ENCODE data around the gene ENTPD2.

ENTPD2 gene

GRCh38 chr9:137053944-137054931, at the start of gene ENTPD2:
Gene ENTPD2, minus strand, starts transcription at chr9:137054061. Its CDS starts 64 bp downstream, at chr9:137053997.
- peak; percentile 82 for DNase-seq (ENCODE audit: low spot score)

DNA sequence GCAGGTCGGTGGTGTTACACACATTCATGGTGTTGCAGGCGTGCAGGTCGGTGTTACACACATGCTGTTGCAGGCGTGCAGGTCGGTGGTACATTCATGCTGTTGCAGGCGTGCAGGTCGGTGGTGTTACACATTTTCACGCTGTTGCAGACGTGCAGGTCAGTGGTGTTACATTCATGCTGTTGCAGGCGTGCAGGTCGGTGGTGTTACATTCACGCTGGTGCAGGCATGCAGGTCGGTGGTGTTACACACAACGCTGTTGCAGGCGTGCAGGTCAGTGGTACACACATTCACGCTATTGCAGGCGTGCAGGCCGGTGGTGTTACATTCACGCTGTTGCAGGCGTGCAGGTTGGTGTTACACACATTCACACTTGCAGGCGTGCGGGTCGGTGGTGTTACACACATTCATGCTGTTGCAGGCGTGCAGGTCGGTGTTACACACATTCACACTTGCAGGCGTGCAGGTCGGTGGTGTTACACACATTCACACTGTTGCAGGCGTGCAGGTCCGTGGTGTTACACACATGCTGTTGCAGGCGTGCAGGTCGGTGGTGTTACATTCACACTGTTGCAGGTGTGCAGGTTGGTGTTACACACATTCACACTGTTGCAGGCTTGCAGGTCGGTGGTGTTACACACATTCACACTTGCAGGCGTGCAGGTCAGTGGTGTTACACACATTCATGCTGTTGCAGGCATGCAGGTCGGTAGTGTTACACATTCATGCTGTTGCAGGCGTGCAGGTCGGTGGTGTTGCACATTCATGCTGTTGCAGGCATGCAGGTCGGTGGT, 49.5 kb upstream of the ENTPD2 start:
- DNase-seq (ENCODE audit: low spot score) = no peak

DNA sequence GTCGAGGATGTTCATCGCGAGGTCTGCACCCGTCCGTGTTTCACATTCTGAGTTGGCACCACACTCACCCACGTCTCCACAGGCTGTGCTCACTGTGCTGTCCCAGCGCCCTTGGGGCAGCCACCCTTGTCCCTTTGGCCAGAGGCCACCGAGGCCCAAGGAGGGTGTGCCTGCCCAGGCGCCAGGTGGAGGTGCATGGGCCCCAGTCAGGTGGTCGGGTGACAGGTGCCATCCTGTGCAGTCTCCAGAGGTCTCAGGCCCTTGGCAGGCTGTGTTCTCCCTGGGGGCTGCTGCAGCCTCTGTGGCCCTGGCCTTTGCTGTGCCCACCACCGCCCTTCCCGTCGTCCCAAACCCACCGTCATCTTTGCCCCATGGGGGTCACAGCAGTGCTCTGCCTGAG, 45.4 kb upstream of the ENTPD2 start:
- no peak for DNase-seq (ENCODE audit: low spot score)

GRCh38 chr9:137097761-137098462, 44.1 kb upstream of the ENTPD2 start:
- no peak for DNase-seq (ENCODE audit: low spot score)

GRCh38 chr9:137096785-137097546, 43.1 kb upstream of the ENTPD2 start:
- DNase-seq (ENCODE audit: low spot score) = no peak

DNA sequence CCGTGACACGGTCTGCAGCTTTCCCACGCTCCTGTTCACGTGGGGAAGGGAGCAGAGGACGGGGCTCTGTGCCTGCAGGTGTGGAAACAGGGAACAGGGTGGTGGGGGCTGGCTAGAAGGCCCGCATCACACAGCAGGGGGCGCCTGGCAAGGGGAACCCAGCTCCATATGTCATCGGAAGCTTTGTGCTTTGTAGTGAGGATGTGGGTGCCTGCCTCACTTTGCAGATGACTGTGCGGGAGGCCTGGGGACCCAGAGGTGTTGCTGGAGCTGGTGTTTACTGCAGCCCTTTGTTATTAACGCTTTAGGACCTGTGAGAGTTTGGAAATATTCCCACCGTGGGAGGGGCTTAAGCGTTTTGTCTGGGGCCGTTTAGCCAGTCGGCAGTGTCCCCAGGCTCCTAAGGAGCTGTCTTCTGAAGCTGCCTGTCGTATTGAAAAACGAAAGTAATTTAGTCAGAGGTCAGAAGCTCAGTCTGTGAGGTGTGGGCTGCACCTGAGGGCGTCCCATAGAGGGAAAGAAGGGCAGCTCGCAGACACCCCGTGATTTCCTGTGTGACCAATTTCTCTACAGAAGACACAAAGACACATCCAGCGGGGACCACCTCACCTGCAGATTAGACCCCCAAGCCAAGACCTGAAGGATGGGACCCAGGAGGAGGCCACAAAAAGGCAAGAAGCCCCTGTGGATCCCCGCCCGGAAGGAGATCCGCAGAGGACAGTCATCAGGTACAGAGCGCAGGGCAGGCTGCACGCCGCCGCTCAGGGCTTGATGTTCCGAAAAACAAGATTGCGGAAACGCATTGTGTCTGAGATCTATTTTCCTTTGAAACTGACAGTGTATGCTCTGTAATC, 42.0 kb upstream of the ENTPD2 start:
- no peak for DNase-seq (ENCODE audit: low spot score)

DNA sequence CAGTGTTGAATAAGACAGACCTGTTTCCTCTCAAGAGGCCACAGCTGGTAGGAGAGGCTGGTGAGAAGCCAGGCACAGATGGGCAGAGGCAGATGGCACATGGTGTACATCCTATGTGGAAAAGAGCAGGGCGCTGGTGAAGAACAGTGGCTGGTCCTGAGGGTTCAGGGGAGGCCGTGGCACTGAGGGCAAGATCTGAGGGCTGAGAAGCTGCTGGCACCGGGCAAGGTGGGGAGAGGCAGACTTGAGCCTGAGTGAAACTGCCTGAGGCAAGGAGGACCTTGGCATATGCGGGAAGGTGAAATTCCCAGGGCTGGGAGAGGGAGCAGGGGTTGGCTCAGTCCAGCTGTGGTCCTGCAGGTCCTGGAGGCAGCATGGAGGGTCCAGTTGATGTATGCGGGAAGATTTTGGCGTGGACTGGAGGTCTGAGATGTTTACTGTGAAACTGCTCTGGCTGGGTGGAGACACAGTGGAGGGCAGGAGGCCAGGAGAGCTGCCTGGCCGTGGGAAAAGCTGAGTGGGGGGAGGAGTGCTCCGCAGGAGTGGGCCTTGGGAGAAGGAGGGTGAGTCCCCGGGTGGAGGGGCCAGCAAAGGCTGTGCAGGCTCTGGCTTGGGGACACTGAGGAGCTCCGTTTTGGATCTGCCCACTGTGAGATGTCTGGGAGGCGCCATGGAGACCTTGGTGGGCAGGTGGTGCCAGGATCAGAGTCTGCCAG, 35.5 kb upstream of the ENTPD2 start:
- no peak for DNase-seq (ENCODE audit: low spot score)

- no peak for DNase-seq (ENCODE audit: low spot score)
Observed at GRCh38 chr9:137088121-137088520, 34.3 kb upstream of the ENTPD2 start.

DNA sequence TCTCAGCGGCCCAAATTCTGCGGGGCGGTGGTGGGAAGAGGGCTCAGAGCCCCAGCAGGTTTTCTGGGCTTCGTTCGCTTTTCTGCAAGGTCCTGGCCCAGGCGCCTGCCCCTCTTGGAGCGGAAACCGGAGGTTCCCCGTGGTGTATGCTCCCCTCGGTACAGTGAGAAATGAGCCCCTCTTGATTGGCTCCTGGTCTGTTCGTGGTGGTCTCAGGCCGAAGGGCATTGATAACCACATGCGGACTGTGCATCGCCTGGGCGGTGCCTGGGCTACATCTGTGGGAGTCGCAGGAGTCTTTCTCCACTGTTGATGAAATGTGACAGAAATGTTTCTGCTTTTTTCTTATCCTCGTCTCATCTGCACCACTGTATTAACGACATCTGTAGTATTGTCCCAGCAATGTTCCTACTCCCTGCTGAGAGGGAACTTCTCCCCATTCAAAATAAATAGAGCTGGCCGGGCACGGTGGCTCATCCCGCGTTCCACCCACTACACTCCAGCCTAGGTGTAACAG, 33.6 kb upstream of the ENTPD2 start:
- DNase-seq (ENCODE audit: low spot score) = no peak

DNA sequence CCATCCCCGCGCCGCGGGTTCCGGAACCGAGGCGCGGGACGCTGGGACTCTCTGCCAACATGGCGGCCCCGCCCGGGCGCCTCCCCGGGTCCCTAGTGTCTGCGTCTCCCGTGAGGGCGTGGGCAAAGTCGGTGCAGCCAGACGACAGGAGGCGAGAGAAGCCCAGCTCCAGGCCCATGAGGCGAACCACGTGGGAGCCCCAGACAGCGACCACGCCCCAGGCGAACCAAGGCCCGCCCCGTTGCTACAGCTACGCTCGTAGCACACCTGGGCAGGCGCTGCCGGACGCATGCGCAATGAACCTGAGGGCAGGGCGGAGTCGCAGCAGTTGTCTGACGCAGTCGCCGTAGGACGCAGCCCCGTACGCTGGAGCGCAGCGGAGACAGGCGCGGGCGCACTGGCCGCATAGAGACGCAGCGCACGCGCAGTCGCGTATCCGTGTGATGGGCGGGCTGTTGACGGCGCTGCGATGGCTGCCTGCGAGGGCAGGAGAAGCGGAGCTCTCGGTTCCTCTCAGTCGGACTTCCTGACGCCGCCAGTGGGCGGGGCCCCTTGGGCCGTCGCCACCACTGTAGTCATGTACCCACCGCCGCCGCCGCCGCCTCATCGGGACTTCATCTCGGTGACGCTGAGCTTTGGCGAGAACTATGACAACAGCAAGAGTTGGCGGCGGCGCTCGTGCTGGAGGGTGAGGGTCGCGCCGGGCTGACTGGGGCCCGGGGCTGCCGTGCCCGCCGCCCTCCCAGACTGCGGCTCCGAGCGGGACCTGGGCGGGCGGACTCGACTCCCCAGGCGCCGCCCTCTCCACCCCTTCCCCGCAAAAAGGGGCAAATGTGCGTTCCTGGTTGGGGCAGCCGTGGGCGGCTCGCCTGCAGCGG, 32.9 kb upstream of the ENTPD2 start, which contains the start of gene MAN1B1:
Gene MAN1B1, plus strand, starts transcription at position 455 of the 878 bp plus-strand sequence. Its CDS starts 15 bp downstream, at position 470.
- peak; percentile 99 for DNase-seq (ENCODE audit: low spot score)

GRCh38 chr9:137085920-137086530, 32.2 kb upstream of the ENTPD2 start:
- no peak for DNase-seq (ENCODE audit: low spot score)

- DNase-seq (ENCODE audit: low spot score) = no peak
Observed at GRCh38 chr9:137084526-137084925, 30.7 kb upstream of the ENTPD2 start.

GRCh38 chr9:137083394-137084004, 29.6 kb upstream of the ENTPD2 start:
- DNase-seq (ENCODE audit: low spot score) = peak; percentile 85

DNA sequence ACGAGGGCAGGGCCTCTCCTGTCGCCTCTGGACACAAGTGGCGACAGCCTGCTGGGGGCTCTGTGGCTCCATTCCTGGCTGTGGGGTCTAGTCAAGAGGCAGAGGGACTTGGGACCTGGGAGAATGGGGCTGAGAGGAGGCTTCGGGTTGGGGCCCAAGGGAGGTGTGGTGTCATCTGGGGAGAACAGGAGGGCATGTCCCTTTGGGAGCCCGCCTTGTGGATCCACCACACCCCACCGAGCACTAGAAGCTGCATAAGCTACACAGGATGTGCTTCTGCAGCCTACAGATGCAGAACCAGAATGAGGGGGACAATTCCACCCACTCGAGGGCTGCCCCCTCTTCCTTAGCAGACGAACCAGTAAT, 29.0 kb upstream of the ENTPD2 start:
- no peak for DNase-seq (ENCODE audit: low spot score)

GRCh38 chr9:137082222-137082924, 28.5 kb upstream of the ENTPD2 start:
- DNase-seq (ENCODE audit: low spot score) = no peak

- DNase-seq (ENCODE audit: low spot score) = no peak
Observed at GRCh38 chr9:137080260-137081122, 26.6 kb upstream of the ENTPD2 start.
